MM.1S (cell line): Measurements from ENCODE around the gene TMEM26.

ENCODE experiments used
- DNase-seq: peaks from one replicate; pipeline ENCODE4 v3.0.0-alpha.2; 2015
- H2AFZ ChIP-seq: fragments of 300-600 bp; sonication (generic); 2 replicates; pipeline ENCODE4 v1.6.0; 2016; ENCODE audit warnings: antibody characterized with exemption, low read length
- H3F3A ChIP-seq: fragments of 300-600 bp; sonication (generic); 2 replicates; pipeline ENCODE4 v1.6.1; 2016; ENCODE audit warnings: mild to moderate bottlenecking, antibody characterized with exemption, low read length, moderate library complexity, mixed read lengths; ENCODE audit not compliant: insufficient read depth
- H3K27ac ChIP-seq: fragments of 300-600 bp; sonication (generic); 2 replicates; pipeline ENCODE4 v1.5.1; 2016; ENCODE audit warnings: mild to moderate bottlenecking, low read length
- H3K27me3 ChIP-seq: fragments of 300-600 bp; sonication (generic); replicated peaks from 2 replicates; pipeline ENCODE4 v1.6.0; 2016; ENCODE audit warnings: low read length; ENCODE audit not compliant: insufficient read depth
- H3K36me3 ChIP-seq: fragments of 300-600 bp; sonication (generic); replicated peaks from 2 replicates; pipeline ENCODE4 v1.6.1; 2016; ENCODE audit warnings: mild to moderate bottlenecking, low read length, mixed read lengths; ENCODE audit not compliant: insufficient read depth
- H3K4me1 ChIP-seq: fragments of 300-600 bp; sonication (generic); 2 replicates; pipeline ENCODE4 v1.6.1; 2016; ENCODE audit warnings: low read length, mixed read lengths
- H3K4me2 ChIP-seq: fragments of 300-600 bp; sonication (generic); 2 replicates; pipeline ENCODE4 v1.6.0; 2016; ENCODE audit warnings: low read depth, low read length
- H3K4me3 ChIP-seq: fragments of 300-600 bp; sonication (generic); 2 replicates; pipeline ENCODE4 v1.5.1; 2016; ENCODE audit warnings: low read length, mixed read lengths
- H3K79me2 ChIP-seq: fragments of 300-600 bp; sonication (generic); 2 replicates; pipeline ENCODE4 v1.6.1; 2016; ENCODE audit warnings: mixed run types, low read length, mixed read lengths
- H3K9ac ChIP-seq: fragments of 300-600 bp; sonication (generic); 2 replicates; pipeline ENCODE4 v1.6.1; 2016; ENCODE audit warnings: low read length, mixed read lengths
- H3K9me2 ChIP-seq: fragments of 300-600 bp; sonication (generic); replicated peaks from 2 replicates; pipeline ENCODE4 v1.6.1; 2016; ENCODE audit warnings: mild to moderate bottlenecking, low read length, mixed read lengths; ENCODE audit not compliant: insufficient read depth
- H3K9me3 ChIP-seq: fragments of 300-600 bp; sonication (generic); replicated peaks from 2 replicates; pipeline ENCODE4 v1.6.1; 2016; ENCODE audit warnings: mild to moderate bottlenecking, low read length, mixed read lengths; ENCODE audit not compliant: insufficient read depth
- H4K20me1 ChIP-seq: fragments of 300-600 bp; sonication (generic); 2 replicates; pipeline ENCODE4 v1.6.1; 2016; ENCODE audit warnings: mild to moderate bottlenecking, low read length, moderate library complexity, mixed read lengths; ENCODE audit not compliant: insufficient read depth
- CTCF ChIP-seq: fragments of 300-600 bp; sonication (generic); IDR thresholded peaks from 2 replicates; pipeline ENCODE4 v1.5.1; 2016; ENCODE audit warnings: antibody characterized with exemption, low read length, mixed read lengths
- EZH2 ChIP-seq: fragments of 300-600 bp; sonication (generic); optimal IDR thresholded peaks from 2 replicates; pipeline ENCODE3; 2017; ENCODE audit warnings: low read depth, mild to moderate bottlenecking, antibody characterized with exemption, low read length, mixed read lengths
- EZH2phosphoT487 ChIP-seq: fragments of 300-600 bp; sonication (generic); IDR thresholded peaks from 2 replicates; pipeline ENCODE4 v1.6.1; 2018; ENCODE audit warnings: antibody characterized with exemption, low read length

Gene TMEM26

GRCh38 chr10:61400524-61400923 lies 52.7 kb downstream of the TMEM26 start:
- Histone ChIP-seq H3K9me3 (no peaks in the 10 kb centered on the region), H3K36me3 (no peaks in the 10 kb centered on the region)

GRCh38 chr10:61399406-61399805 lies 53.8 kb downstream of the TMEM26 start:
- Histone ChIP-seq H3K4me3 (no peak overlapping the region), H3K36me3 (no peaks in the 10 kb centered on the region), H3K9me2 (no peaks in the 10 kb centered on the region), H3K4me1 (no peaks in the 10 kb centered on the region), H4K20me1 (no peaks in the 10 kb centered on the region), H3K27me3 (no peaks in the 10 kb centered on the region), H3K4me2 (no peak overlapping the region), H3K9me3 (no peaks in the 10 kb centered on the region), H3K79me2 (no peaks in the 10 kb centered on the region), H3K27ac (no peak overlapping the region), H3F3A (no peaks in the 10 kb centered on the region), H3K9ac (no peak overlapping the region), H2AFZ (no peak overlapping the region)
- DNase-seq, result no peak
- TF ChIP-seq EZH2, result no peak
- no peak for TF ChIP-seq CTCF
- TF ChIP-seq EZH2phosphoT487, result no peak

More at GRCh38 chr10:61400524-61400923, 52.7 kb downstream of the TMEM26 start:
- no peak for DNase-seq
- no peak overlapping the region for H3K9ac ChIP-seq
- no peaks in the 10 kb centered on the region for H3K27me3 ChIP-seq
- H3K79me2 ChIP-seq, result no peaks in the 10 kb centered on the region
- H4K20me1 ChIP-seq, result no peaks in the 10 kb centered on the region
- H3K9me2 ChIP-seq, result no peaks in the 10 kb centered on the region
- no peak overlapping the region for H3K27ac ChIP-seq
- H3K4me3 ChIP-seq, result no peak overlapping the region
- no peak overlapping the region for H3K4me2 ChIP-seq
- H2AFZ ChIP-seq, result no peak overlapping the region
- H3K4me1 ChIP-seq, result no peaks in the 10 kb centered on the region
- no peaks in the 10 kb centered on the region for H3F3A ChIP-seq
- TF ChIP-seq EZH2 (no peak), CTCF (no peak), EZH2phosphoT487 (no peak)

- no peak for DNase-seq
- Histone ChIP-seq H3K9me2 (no peaks in the 10 kb centered on the region), H3K27ac (no peak overlapping the region), H3K36me3 (no peaks in the 10 kb centered on the region), H3K9ac (no peak overlapping the region), H3K4me2 (peak overlapping the region; percentile 59; the same call in 1 of the 2 replicates), H3K4me1 (no peaks in the 10 kb centered on the region), H3K4me3 (no peak overlapping the region), H4K20me1 (no peaks in the 10 kb centered on the region), H3F3A (no peaks in the 10 kb centered on the region), H3K27me3 (no peaks in the 10 kb centered on the region), H2AFZ (peak overlapping the region; percentile 77), H3K79me2 (no peaks in the 10 kb centered on the region), H3K9me3 (no peaks in the 10 kb centered on the region)
- TF ChIP-seq EZH2, result no peak
- no peak for TF ChIP-seq EZH2phosphoT487
- TF ChIP-seq CTCF, result no peak
These were observed 54.6 kb downstream of the TMEM26 start for GRCh38 chr10:61398366-61399129.
